Activated naive CD4-positive, alpha-beta T cell treated with anti-CD3 and anti-CD28 coated beads, Interleukin-2, amount 50 U/mL, for 72 hours (primary cell): ENCODE measurements around the gene PARP1. TPM values are rescaled to one million over a fixed set of nuclear protein-coding genes. Genes with fewer than 3 reads are reported as not detected.

Source experiments
- ATAC-seq, 2 donors: fragments of 150-1000 bp; cut with Tn5 transposase; 2 replicates each; pipeline ENCODE4 v1.10.0; 2021; ENCODE audit warnings: mild to moderate bottlenecking in 2 of 2, moderate library complexity in 2 of 2
- DNase-seq, 2 donors: peaks; one replicate each; pipeline ENCODE4 v3.0.0; 2021 to 2022; ENCODE audit warnings: low spot score in 2 of 2
- H3K27ac Mint-ChIP-seq, 2 donors: one replicate each; pipeline ENCODE4 v1.8.0; 2022; ENCODE audit warnings: mild to moderate bottlenecking in 2 of 2, mixed read lengths in 2 of 2
- H3K36me3 Mint-ChIP-seq, 2 donors: one replicate each; pipeline ENCODE4 v1.8.0; 2022; ENCODE audit warnings: mixed read lengths in 2 of 2
- H3K9me3 Mint-ChIP-seq, 2 donors: one replicate each; pipeline ENCODE4 v1.8.0; 2022; ENCODE audit warnings: mixed read lengths in 2 of 2
- total RNA-seq, 2 donors: library from RNA; stranded (reverse); gene quantifications; one replicate each; pipeline ENCODE4 v1.2.3, GENCODE V29; 2022

PARP1 gene
- total RNA-seq, result 100 to 1,000 TPM; 176 to 234 TPM

- ATAC-seq (peak; percentile 87 to 95), DNase-seq (peak; percentile 92 to 94)
- H3K9me3 Mint-ChIP-seq, result peaks cover 0 to 5% of the 10 kb centered on the region in 2 donors
- H3K36me3 Mint-ChIP-seq, result peaks cover 15 to 20% of the 10 kb centered on the region in 2 donors
- H3K27ac Mint-ChIP-seq, result peak within 1 kb of the TSS; percentile 95 to 99
Measured at GRCh38 chr1:226407497-226408284, at the start of gene PARP1. Gene PARP1, minus strand, starts transcription at chr1:226408093. Its CDS starts 164 bp downstream, at chr1:226407929.

GRCh38 chr1:226457307-226457712 is 49.4 kb upstream of the PARP1 start:
- DNase-seq (peak in 1 of 2 donors; percentile 50), ATAC-seq (peak; percentile 78 to 79)
- Mint-ChIP-seq H3K27ac (peak overlapping the region in 1 of 2 donors; percentile 25), H3K36me3 (no peaks in the 10 kb centered on the region), H3K9me3 (no peaks in the 10 kb centered on the region)

DNA sequence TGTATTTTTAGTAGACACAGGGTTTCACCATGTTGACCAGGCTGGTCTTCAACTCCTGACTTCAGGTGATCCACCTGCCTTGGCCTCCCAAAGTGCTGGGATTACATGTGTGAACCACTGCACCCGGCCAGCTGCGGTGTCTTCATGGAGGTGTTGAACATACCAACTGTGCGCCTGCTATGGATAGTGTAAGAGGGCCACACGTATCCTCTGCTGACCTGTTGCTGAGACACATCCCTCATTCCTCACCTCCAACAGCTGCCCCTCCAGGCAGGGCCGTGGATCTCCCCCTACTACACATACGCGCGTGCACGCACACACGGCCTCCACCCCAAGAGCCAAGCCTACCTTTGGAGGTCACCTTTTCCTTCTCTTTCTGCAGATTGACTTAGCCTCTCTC is 48.0 kb upstream of the PARP1 start:
- ATAC-seq (no peak), DNase-seq (no peak)
- Mint-ChIP-seq H3K27ac (no peak overlapping the region), H3K36me3 (no peaks in the 10 kb centered on the region), H3K9me3 (no peaks in the 10 kb centered on the region)

- no peak for DNase-seq
- Mint-ChIP-seq H3K36me3 (no peaks in the 10 kb centered on the region), H3K27ac (no peak overlapping the region), H3K9me3 (no peaks in the 10 kb centered on the region)
- ATAC-seq, result no peak
Measured at GRCh38 chr1:226454349-226454748, 46.5 kb upstream of the PARP1 start.

DNA sequence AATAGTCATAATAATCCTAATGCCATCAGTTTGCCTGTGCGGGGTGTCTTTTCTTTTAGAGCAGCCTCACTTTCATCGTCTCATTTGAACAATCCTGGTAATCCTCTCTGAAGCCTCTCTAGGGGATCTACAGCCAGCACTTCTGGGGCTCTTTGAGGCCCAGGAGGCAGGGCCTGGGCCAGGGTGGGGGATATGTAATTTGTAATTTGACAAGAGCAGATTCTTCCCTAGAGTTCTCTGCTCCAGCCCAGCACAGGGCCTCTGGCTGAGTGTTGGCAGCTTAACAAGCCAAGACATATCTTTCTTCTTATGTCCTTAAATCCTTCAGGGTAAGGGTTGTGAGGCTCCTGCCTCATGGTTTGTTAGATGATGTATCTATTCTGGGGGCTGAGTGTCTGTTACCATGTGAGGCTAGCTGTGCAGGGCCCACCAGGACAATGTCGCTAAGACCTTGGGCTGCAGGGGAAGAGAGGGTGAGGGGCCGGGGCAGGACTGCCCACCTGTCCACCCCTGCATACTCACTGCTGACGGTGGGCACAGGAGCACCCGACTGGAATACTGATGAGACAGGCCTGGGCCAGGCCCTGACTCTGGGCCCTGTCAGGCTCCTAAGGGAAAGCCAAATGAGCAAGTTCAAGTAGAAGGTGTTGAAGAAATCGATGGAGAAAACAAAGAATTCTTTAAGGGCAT is 45.3 kb upstream of the PARP1 start:
- ATAC-seq (no peak), DNase-seq (no peak)
- Mint-ChIP-seq H3K36me3 (no peaks in the 10 kb centered on the region), H3K27ac (no peak overlapping the region), H3K9me3 (no peaks in the 10 kb centered on the region)

- no peak for DNase-seq
- Mint-ChIP-seq H3K36me3 (no peaks in the 10 kb centered on the region), H3K9me3 (no peaks in the 10 kb centered on the region), H3K27ac (no peak overlapping the region)
- ATAC-seq, result no peak
Measured at GRCh38 chr1:226450688-226451087, 42.8 kb upstream of the PARP1 start.

GRCh38 chr1:226449823-226450222 is 41.9 kb upstream of the PARP1 start:
- ATAC-seq (no peak), DNase-seq (no peak)
- Mint-ChIP-seq H3K27ac (no peak overlapping the region), H3K9me3 (no peaks in the 10 kb centered on the region), H3K36me3 (no peaks in the 10 kb centered on the region)

- no peak for DNase-seq
- H3K36me3 Mint-ChIP-seq, result no peaks in the 10 kb centered on the region
- no peak for ATAC-seq
- H3K9me3 Mint-ChIP-seq, result no peaks in the 10 kb centered on the region
- H3K27ac Mint-ChIP-seq, result no peak overlapping the region
Measured at GRCh38 chr1:226447932-226448665, 40.2 kb upstream of the PARP1 start.

DNA sequence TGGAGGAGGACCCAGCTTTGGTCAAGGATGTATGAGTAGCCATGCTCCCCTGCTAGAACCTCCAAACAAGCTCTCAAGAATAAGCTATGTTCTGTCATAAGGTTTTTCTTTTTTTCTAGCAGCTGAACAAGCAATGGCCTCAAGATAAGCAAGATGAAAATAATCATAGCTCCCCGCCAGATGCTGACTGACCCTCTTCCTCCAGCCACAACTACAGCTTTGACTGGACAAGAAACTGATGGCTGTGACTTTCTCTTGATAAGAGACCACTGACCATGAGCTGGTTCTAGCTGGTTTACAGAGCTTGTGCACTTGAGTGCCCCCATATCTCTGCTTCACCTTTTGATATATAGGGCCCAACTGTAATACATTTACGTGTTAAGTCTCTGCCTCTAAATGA is 38.2 kb upstream of the PARP1 start:
- no peaks in the 10 kb centered on the region for H3K9me3 Mint-ChIP-seq
- no peak for ATAC-seq
- no peak for DNase-seq
- H3K27ac Mint-ChIP-seq, result peak overlapping the region in 1 of 2 donors; percentile 20
- H3K36me3 Mint-ChIP-seq, result no peaks in the 10 kb centered on the region

DNA sequence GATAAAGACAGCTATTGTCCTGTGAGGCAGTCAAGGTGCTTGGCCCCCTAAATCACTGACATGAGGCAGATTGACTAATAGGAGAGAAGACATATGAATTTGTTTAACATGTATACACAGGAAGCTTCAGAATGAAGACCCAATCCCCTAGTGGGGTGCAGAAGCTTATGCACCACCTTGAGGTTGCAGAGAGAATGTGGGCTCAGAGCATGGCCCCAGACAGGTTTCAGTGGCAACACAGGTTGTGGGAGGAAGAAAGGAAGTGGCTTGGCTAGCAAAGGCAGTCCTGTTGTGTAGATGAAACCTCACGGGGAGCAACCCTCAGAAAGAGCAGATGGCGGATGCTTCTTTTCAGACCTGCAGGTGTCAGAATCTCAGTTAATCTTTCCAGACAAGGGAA is 37.0 kb upstream of the PARP1 start:
- H3K9me3 Mint-ChIP-seq, result no peaks in the 10 kb centered on the region
- ATAC-seq, result peak; percentile 95 to 98
- H3K27ac Mint-ChIP-seq, result peak overlapping the region in 1 of 2 donors; percentile 20

GRCh38 chr1:226443439-226443838 is 35.5 kb upstream of the PARP1 start:
- ATAC-seq (no peak), DNase-seq (no peak)
- Mint-ChIP-seq H3K9me3 (no peaks in the 10 kb centered on the region), H3K36me3 (no peaks in the 10 kb centered on the region), H3K27ac (peak overlapping the region in 1 of 2 donors; percentile 11)

More for the DNA sequence above, 37.0 kb upstream of the PARP1 start:
- DNase-seq, result peak; percentile 52 to 70
- no peaks in the 10 kb centered on the region for H3K36me3 Mint-ChIP-seq

DNA sequence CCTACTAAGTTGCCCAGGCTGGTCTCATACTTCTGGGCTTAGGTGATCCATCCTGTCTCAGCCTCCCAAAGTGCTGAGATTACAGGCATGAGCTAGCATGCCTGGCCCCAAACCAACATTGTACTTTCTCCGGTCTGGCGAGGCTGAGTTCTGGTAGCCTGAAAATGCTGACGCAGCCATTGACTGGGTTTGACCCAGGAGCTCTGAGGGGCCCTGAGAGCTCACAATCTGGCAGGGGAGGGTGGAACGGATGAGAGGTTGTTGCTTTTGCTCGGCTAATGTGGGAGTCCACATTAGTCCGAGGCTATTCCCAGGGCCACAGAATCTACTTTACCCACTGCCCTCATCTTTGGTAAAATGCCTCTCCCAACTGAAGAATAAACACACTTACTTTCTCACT is 35.1 kb upstream of the PARP1 start:
- Mint-ChIP-seq H3K27ac (no peak overlapping the region), H3K9me3 (no peaks in the 10 kb centered on the region), H3K36me3 (no peaks in the 10 kb centered on the region)
- DNase-seq (no peak), ATAC-seq (no peak)

DNA sequence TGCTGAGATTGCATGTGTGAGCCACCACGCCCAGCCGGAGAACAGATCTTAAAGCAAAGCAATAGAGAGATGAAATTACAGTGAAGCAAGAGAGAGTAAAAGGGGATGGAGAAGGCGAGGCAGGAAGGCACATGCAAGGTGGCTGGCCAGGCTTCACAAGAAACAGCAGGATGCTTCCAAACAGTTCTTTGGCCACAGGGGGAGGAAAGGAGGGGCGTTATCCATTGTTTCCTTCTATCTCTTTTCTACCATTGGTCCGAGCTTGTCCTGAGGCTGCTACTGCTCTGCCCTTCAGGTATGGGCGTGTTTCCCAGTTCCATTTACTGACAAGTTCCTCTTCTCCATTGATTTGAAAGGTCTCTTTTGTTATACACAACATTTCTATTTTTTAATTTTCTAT is 33.7 kb upstream of the PARP1 start:
- no peaks in the 10 kb centered on the region for H3K36me3 Mint-ChIP-seq
- H3K27ac Mint-ChIP-seq, result no peak overlapping the region
- DNase-seq, result no peak
- ATAC-seq, result no peak
- no peaks in the 10 kb centered on the region for H3K9me3 Mint-ChIP-seq

DNA sequence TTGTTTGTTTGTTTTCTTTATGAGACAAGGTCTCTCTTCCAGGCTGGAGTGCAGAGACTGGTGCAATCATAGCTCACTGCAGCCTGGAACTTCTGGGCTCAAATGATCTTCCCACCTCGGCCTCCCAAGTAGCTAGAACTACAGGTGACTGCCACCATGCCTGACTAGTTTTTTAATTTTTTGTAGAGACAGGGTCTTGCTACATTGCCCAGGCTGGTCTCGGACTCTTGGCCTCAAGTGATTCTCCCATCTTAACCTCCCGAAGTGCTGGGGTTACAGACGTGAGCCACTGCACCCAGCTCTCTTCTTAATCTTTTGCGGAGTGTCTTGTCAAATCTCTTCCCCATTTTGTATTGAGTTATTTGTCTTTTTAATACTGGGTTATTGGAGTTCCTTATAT is 32.6 kb upstream of the PARP1 start:
- Mint-ChIP-seq H3K27ac (no peak overlapping the region), H3K36me3 (no peaks in the 10 kb centered on the region), H3K9me3 (no peaks in the 10 kb centered on the region)
- ATAC-seq, result no peak
- DNase-seq, result no peak

DNA sequence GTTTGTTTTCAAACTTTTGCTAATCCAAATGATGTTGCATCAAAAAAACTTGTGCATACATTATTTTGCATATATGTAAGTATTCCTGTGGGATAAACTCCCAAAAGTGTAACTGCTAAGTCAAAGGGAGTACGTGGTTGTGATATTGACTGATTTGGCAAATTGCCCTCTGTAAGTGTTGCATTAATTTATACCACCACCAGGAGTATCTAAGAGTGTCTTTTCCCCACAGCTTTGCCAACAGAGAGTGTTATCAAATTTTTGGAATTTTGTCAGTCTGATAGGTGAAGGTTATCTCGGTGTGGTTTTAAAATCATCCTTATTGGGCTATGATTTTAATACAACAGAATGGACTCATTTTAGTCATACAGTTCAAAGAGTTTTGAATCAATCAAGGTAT is 30.1 kb upstream of the PARP1 start:
- ATAC-seq, result no peak
- H3K36me3 Mint-ChIP-seq, result no peaks in the 10 kb centered on the region
- H3K27ac Mint-ChIP-seq, result no peak overlapping the region
- DNase-seq, result no peak
- H3K9me3 Mint-ChIP-seq, result no peaks in the 10 kb centered on the region

GRCh38 chr1:226436855-226437491 is 29.1 kb upstream of the PARP1 start:
- DNase-seq, result no peak
- Mint-ChIP-seq H3K9me3 (no peaks in the 10 kb centered on the region), H3K27ac (no peak overlapping the region), H3K36me3 (no peaks in the 10 kb centered on the region)
- ATAC-seq, result no peak

GRCh38 chr1:226436472-226436854 is 28.6 kb upstream of the PARP1 start:
- ATAC-seq (no peak), DNase-seq (no peak)
- H3K9me3 Mint-ChIP-seq, result no peaks in the 10 kb centered on the region
- no peaks in the 10 kb centered on the region for H3K36me3 Mint-ChIP-seq
- no peak overlapping the region for H3K27ac Mint-ChIP-seq
